ENCODE results near the gene TTC13. TPM values are rescaled to one million over a fixed set of nuclear protein-coding genes. Genes with fewer than 3 reads are reported as not detected.

Gene TTC13
- total RNA-seq, 1 experiment from 2014 or later, result 9.7 TPM

- no peak for DNase-seq (ENCODE audit: low read depth)
These were observed 71.0 kb downstream of the TTC13 start for GRCh38 chr1:230907472-230908205.

GRCh38 chr1:230906226-230906625 is 72.4 kb downstream of the TTC13 start:
- DNase-seq (ENCODE audit: low read depth), result no peak

GRCh38 chr1:230905733-230906132 is 72.9 kb downstream of the TTC13 start:
- DNase-seq (ENCODE audit: low read depth), result peak; percentile 76

- DNase-seq (ENCODE audit: low read depth), result no peak
These were observed 76.2 kb downstream of the TTC13 start for GRCh38 chr1:230902349-230902923.

GRCh38 chr1:230901671-230902070 is 77.0 kb downstream of the TTC13 start:
- DNase-seq (ENCODE audit: low read depth), result no peak

GRCh38 chr1:230900984-230901383 is 77.7 kb downstream of the TTC13 start:
- no peak for DNase-seq (ENCODE audit: low read depth)

GRCh38 chr1:230899841-230900251 is 78.8 kb downstream of the TTC13 start:
- no peak for DNase-seq (ENCODE audit: low read depth)

- no peak for DNase-seq (ENCODE audit: low read depth)
These were observed 79.9 kb downstream of the TTC13 start for GRCh38 chr1:230898748-230899147.

- no peak for DNase-seq (ENCODE audit: low read depth)
These were observed 80.5 kb downstream of the TTC13 start for GRCh38 chr1:230898144-230898543.

GRCh38 chr1:230896779-230897178 is 81.9 kb downstream of the TTC13 start:
- DNase-seq (ENCODE audit: low read depth), result no peak

- DNase-seq (ENCODE audit: low read depth), result no peak
These were observed 83.2 kb downstream of the TTC13 start for GRCh38 chr1:230895452-230895851.

GRCh38 chr1:230894664-230895063 is 84.0 kb downstream of the TTC13 start:
- no peak for DNase-seq (ENCODE audit: low read depth)

GRCh38 chr1:230894032-230894431 is 84.6 kb downstream of the TTC13 start:
- DNase-seq (ENCODE audit: low read depth), result no peak

GRCh38 chr1:230892018-230892491 is 86.6 kb downstream of the TTC13 start:
- no peak for DNase-seq (ENCODE audit: low read depth)

GRCh38 chr1:230891413-230891812 is 87.2 kb downstream of the TTC13 start:
- DNase-seq (ENCODE audit: low read depth), result peak; percentile 63

GRCh38 chr1:230884646-230885045 is 94.0 kb downstream of the TTC13 start:
- no peak for DNase-seq (ENCODE audit: low read depth)

GRCh38 chr1:230883967-230884366 is 94.7 kb downstream of the TTC13 start:
- DNase-seq (ENCODE audit: low read depth), result no peak

- DNase-seq (ENCODE audit: low read depth), result no peak
These were observed 98.9 kb downstream of the TTC13 start for GRCh38 chr1:230879778-230880177.

- DNase-seq (ENCODE audit: low read depth), result peak; percentile 83
These were observed 100.1 kb downstream of the TTC13 start for GRCh38 chr1:230878591-230878990.

GRCh38 chr1:230877924-230878590 is 100.6 kb downstream of the TTC13 start:
- no peak for DNase-seq (ENCODE audit: low read depth)

GRCh38 chr1:230877146-230877923 is 101.3 kb downstream of the TTC13 start:
- peak; percentile 88 for DNase-seq (ENCODE audit: low read depth)

GRCh38 chr1:230876660-230877059 is 102.0 kb downstream of the TTC13 start:
- DNase-seq (ENCODE audit: low read depth), result no peak

All from RPMI7951 (cell line).